Motor neuron (in vitro differentiated cells): ENCODE results near the gene TTLL3. TPM values are rescaled to one million over a fixed set of nuclear protein-coding genes. Genes with fewer than 3 reads are reported as not detected.
"Not testable (repeated sequence)": the region's sequence is repeated elsewhere in the genome, so short reads cannot be mapped to it uniquely, and the experiment has no call there.

Experiments
- ATAC-seq, 8 experiments: fragments of 200-7000 bp; cut with Tn5 transposase; replicated peaks in 6 of 8; 2 replicates each; pipeline ENCODE4 v1.8.0; 2021; ENCODE audit warnings: mild to moderate bottlenecking in 8 of 8, moderate library complexity in 8 of 8
- H3K27ac ChIP-seq, 2 donors: fragments of 250-450 bp; sonication (Bioruptor Pico); 2 replicates each; pipeline ENCODE4 v1.9.0; 2021; ENCODE audit warnings: antibody characterized with exemption in 2 of 2, mild to moderate bottlenecking in 2 of 2, moderate library complexity in 1 of 2
- H3K4me1 ChIP-seq, 2 donors: fragments of 250-450 bp; sonication (Bioruptor Pico); replicated peaks in 1 of 2; 2 replicates each; pipeline ENCODE4 v1.6.1; 2021; ENCODE audit warnings: antibody characterized with exemption in 2 of 2, mild to moderate bottlenecking in 2 of 2, moderate library complexity in 1 of 2
- H3K4me3 ChIP-seq, 5 donors: fragments of 250-450 bp; sonication (Bioruptor Pico); 2 replicates each; pipeline ENCODE4 v1.9.0; 2021; ENCODE audit warnings: antibody characterized with exemption in 5 of 5, mild to moderate bottlenecking in 5 of 5, moderate library complexity in 4 of 5
- whole genome bisulfite sequencing, 10 experiments: fragments of 450-650 bp; shearing (Covaris generic); methylation state at CpG; one replicate each; pipeline ENCODE4 v1.0.0; 2022; 5-methylcytosine and 5-hydroxymethylcytosine counted together
- in situ Hi-C, 9 experiments: fragments of 400-800 bp; cut with MboI; loops; one replicate each; pipeline ENCODE4 v1.15.0; 2021; ENCODE audit warnings: low sequenced_read_pairs in 9 of 9, low pct_unique_long_range_greater_than_20kb in 2 of 9; ENCODE audit not compliant: unreplicated experiment in 9 of 9
- total RNA-seq, 8 experiments: library from RNA; unstranded; fragments of 300-600 nt; gene quantifications; 2 replicates each; pipeline versions ENCODE4 v1.2.3 to v1.2.4, GENCODE V29; 2022

The TTLL3 gene
- total RNA-seq, 8 experiments from 2014 or later, result 8.4 to 41.3 (median 14.0) TPM

- in situ Hi-C loops, result no loop called here
- peaks cover 0 to 11% of the 10 kb centered on the region in 2 donors for H3K4me1 ChIP-seq
- H3K27ac ChIP-seq, result no peak overlapping the region
- ATAC-seq, result no peak
- 40 to 95% (median 86%) methylated on average over 1 to 4 of the region's 5 CpGs; no CpG with 5 or more reads in 6 of the 10 experiments for WGBS, 10 experiments
- H3K4me3 ChIP-seq, result no peak overlapping the region
Measured at GRCh38 chr3:9861626-9862130, 51.6 kb downstream of the TTLL3 start.

GRCh38 chr3:9862391-9863057 lies 52.5 kb downstream of the TTLL3 start:
- Histone ChIP-seq H3K4me3 (no peak overlapping the region), H3K4me1 (peaks cover 0 to 11% of the 10 kb centered on the region in 2 donors), H3K27ac (no peak overlapping the region)
- peak; percentile 52 to 97 (median 89) for ATAC-seq
- 84% methylated on average over 5 of the region's 45 CpGs; no CpG with 5 or more reads in 9 of the 10 experiments for WGBS, 10 experiments
- in situ Hi-C loops, result no loop called here

GRCh38 chr3:9863058-9863772 lies 53.2 kb downstream of the TTLL3 start:
- ATAC-seq, result peak in 4 of 8 experiments; percentile 6 to 56 (median 16)
- H3K27ac ChIP-seq, result no peak overlapping the region

GRCh38 chr3:9864200-9864927 lies 54.3 kb downstream of the TTLL3 start:
- WGBS, 10 experiments, result 20 to 89% (median 65%) methylated on average over 1 to 12 of the region's 16 CpGs; no CpG with 5 or more reads in 2 of the 10 experiments
- peak in 4 of 8 experiments; percentile 19 to 80 (median 71) for ATAC-seq
- H3K27ac ChIP-seq, result peak overlapping the region in 1 of 2 donors; percentile 52
- H3K4me3 ChIP-seq, result no peak overlapping the region
- in situ Hi-C loops, result no loop called here
- peaks cover 0 to 11% of the 10 kb centered on the region in 2 donors for H3K4me1 ChIP-seq

More at GRCh38 chr3:9863058-9863772, 53.2 kb downstream of the TTLL3 start:
- Histone ChIP-seq H3K4me1 (peaks cover 0 to 11% of the 10 kb centered on the region in 2 donors), H3K4me3 (no peak overlapping the region)
- in situ Hi-C loops, result no loop called here
- 80 to 94% methylated on average over 2 to 6 of the region's 22 CpGs; no CpG with 5 or more reads in 8 of the 10 experiments for WGBS, 10 experiments

- ATAC-seq, in situ Hi-C loops, H3K27ac ChIP-seq, H3K4me3 ChIP-seq: not testable (repeated sequence)
- 80 to 100% (median 100%) methylated on average over 1 to 4 of the region's 10 CpGs; no CpG with 5 or more reads in 3 of the 10 experiments for WGBS, 10 experiments
- H3K4me1 ChIP-seq, result peaks cover 0 to 11% of the 10 kb centered on the region in 2 donors
Measured at GRCh38 chr3:9865125-9865637, 55.1 kb downstream of the TTLL3 start.

- WGBS, 10 experiments, result 56 to 100% (median 97%) methylated on average over 1 to 6 of the region's 8 CpGs; no CpG with 5 or more reads in 3 of the 10 experiments
- peaks cover 0 to 11% of the 10 kb centered on the region in 2 donors for H3K4me1 ChIP-seq
- no peak for ATAC-seq
- no peak overlapping the region for H3K27ac ChIP-seq
- in situ Hi-C loops, result no loop called here
- H3K4me3 ChIP-seq, result no peak overlapping the region
Measured at GRCh38 chr3:9866639-9867038, 56.6 kb downstream of the TTLL3 start.

- H3K4me1 ChIP-seq, result peaks cover 0 to 11% of the 10 kb centered on the region in 2 donors
- no peak for ATAC-seq
- no peak overlapping the region for H3K4me3 ChIP-seq
- H3K27ac ChIP-seq, result no peak overlapping the region
- WGBS, 10 experiments, result 73 to 100% (median 84%) methylated on average over 1 to 4 of the region's 12 CpGs; no CpG with 5 or more reads in 4 of the 10 experiments
- in situ Hi-C loops, result no loop called here
Measured at GRCh38 chr3:9867106-9867505, 57.0 kb downstream of the TTLL3 start.

GRCh38 chr3:9869955-9870354 lies 59.9 kb downstream of the TTLL3 start:
- 54 to 100% (median 72%) methylated on average over 1 to 2 of the region's 5 CpGs; no CpG with 5 or more reads in 6 of the 10 experiments for WGBS, 10 experiments
- no peak for ATAC-seq
- no peaks in the 10 kb centered on the region for H3K4me1 ChIP-seq
- H3K4me3 ChIP-seq, result no peak overlapping the region
- in situ Hi-C loops, result no loop called here
- no peak overlapping the region for H3K27ac ChIP-seq

GRCh38 chr3:9870978-9871377 lies 60.9 kb downstream of the TTLL3 start:
- peak in 2 of 8 experiments; percentile 41 to 58 for ATAC-seq
- WGBS, 10 experiments, result 0 to 100% (median 73%) methylated on average over 1 of the region's 1 CpG

GRCh38 chr3:9872067-9872466 lies 62.0 kb downstream of the TTLL3 start:
- H3K4me1 ChIP-seq, H3K27ac ChIP-seq, H3K4me3 ChIP-seq, in situ Hi-C loops, ATAC-seq: not testable (repeated sequence)
- WGBS, 10 experiments, result 76 to 100% (median 90%) methylated on average over 2 to 5 of the region's 5 CpGs; no CpG with 5 or more reads in 1 of the 10 experiments

More at GRCh38 chr3:9870978-9871377, 60.9 kb downstream of the TTLL3 start:
- no peak overlapping the region for H3K27ac ChIP-seq
- no peak overlapping the region for H3K4me3 ChIP-seq
- in situ Hi-C loops, result no loop called here
- no peaks in the 10 kb centered on the region for H3K4me1 ChIP-seq

- in situ Hi-C loops, result no loop called here
- Histone ChIP-seq H3K4me1 (no peaks in the 10 kb centered on the region), H3K27ac (no peak overlapping the region), H3K4me3 (no peak overlapping the region)
- no peak for ATAC-seq
Measured at GRCh38 chr3:9875448-9875847, 65.4 kb downstream of the TTLL3 start.

GRCh38 chr3:9876255-9876654 lies 66.2 kb downstream of the TTLL3 start:
- H3K4me3 ChIP-seq, ATAC-seq, in situ Hi-C loops, H3K27ac ChIP-seq, H3K4me1 ChIP-seq: not testable (repeated sequence)
- WGBS, 10 experiments, result 20 to 100% (median 86%) methylated on average over 1 to 2 of the region's 4 CpGs; no CpG with 5 or more reads in 6 of the 10 experiments
